ENCODE results near the gene ARID3C. TPM values are rescaled to one million over a fixed set of nuclear protein-coding genes. Genes with fewer than 3 reads are reported as not detected.

Gene ARID3C
- total RNA-seq, 1 donor from 2014 or later, result not detected

- no peaks in the 10 kb centered on the region for H3K9me3 ChIP-seq
- intact Hi-C loops (cut with DNase I), result no loop called here
- TF ChIP-seq CTCF (IDR thresholded peaks at IDR 0.05), result no peak
- H3K27me3 ChIP-seq, result peaks cover 85% of the 10 kb centered on the region
- DNase-seq (no peak), ATAC-seq (no peak)
- no peaks in the 10 kb centered on the region for H3K4me1 ChIP-seq
- H3K27ac ChIP-seq, result no peak overlapping the region
- no peak overlapping the region for H3K4me3 ChIP-seq
- no peaks in the 10 kb centered on the region for H3K36me3 ChIP-seq
Measured at GRCh38 chr9:34582787-34583186, 46.1 kb downstream of the ARID3C start.

GRCh38 chr9:34581318-34581717 lies 47.5 kb downstream of the ARID3C start:
- Histone ChIP-seq H3K4me1 (no peaks in the 10 kb centered on the region), H3K27me3 (peaks cover 84% of the 10 kb centered on the region)

GRCh38 chr9:34580358-34580757 lies 48.5 kb downstream of the ARID3C start:
- Histone ChIP-seq H3K36me3 (no peaks in the 10 kb centered on the region), H3K9me3 (no peaks in the 10 kb centered on the region), H3K27me3 (peaks cover 78% of the 10 kb centered on the region), H3K27ac (no peak overlapping the region), H3K4me3 (no peak overlapping the region), H3K4me1 (no peaks in the 10 kb centered on the region)
- ATAC-seq (no peak), DNase-seq (no peak)
- intact Hi-C loops (cut with DNase I), result no loop called here
- no peak for TF ChIP-seq CTCF (IDR thresholded peaks at IDR 0.05)

More at GRCh38 chr9:34581318-34581717, 47.5 kb downstream of the ARID3C start:
- DNase-seq, result no peak
- intact Hi-C loops (cut with DNase I), result no loop called here
- no peak for ATAC-seq
- Histone ChIP-seq H3K36me3 (no peaks in the 10 kb centered on the region), H3K9me3 (no peaks in the 10 kb centered on the region), H3K27ac (no peak overlapping the region), H3K4me3 (no peak overlapping the region)
- no peak for TF ChIP-seq CTCF (IDR thresholded peaks at IDR 0.05)

GRCh38 chr9:34579808-34580163 lies 49.1 kb downstream of the ARID3C start:
- H3K36me3 ChIP-seq, result no peaks in the 10 kb centered on the region
- no peaks in the 10 kb centered on the region for H3K4me1 ChIP-seq
- ATAC-seq (no peak), DNase-seq (no peak)
- no peak overlapping the region for H3K27ac ChIP-seq
- H3K9me3 ChIP-seq, result no peaks in the 10 kb centered on the region
- H3K27me3 ChIP-seq, result peaks cover 73% of the 10 kb centered on the region
- intact Hi-C loops (cut with DNase I), result no loop called here
- no peak for TF ChIP-seq CTCF (IDR thresholded peaks at IDR 0.05)
- no peak overlapping the region for H3K4me3 ChIP-seq

GRCh38 chr9:34579104-34579807 lies 49.6 kb downstream of the ARID3C start:
- Histone ChIP-seq H3K27me3 (peaks cover 74% of the 10 kb centered on the region), H3K9me3 (no peaks in the 10 kb centered on the region)
- DNase-seq, result no peak

More at GRCh38 chr9:34579104-34579807, 49.6 kb downstream of the ARID3C start:
- Histone ChIP-seq H3K4me1 (no peaks in the 10 kb centered on the region), H3K36me3 (no peaks in the 10 kb centered on the region), H3K27ac (no peak overlapping the region), H3K4me3 (no peak overlapping the region)
- TF ChIP-seq CTCF (IDR thresholded peaks at IDR 0.05), result no peak
- ATAC-seq, result no peak
- intact Hi-C loops (cut with DNase I), result no loop called here
